HepG2 (cell line): Measurements from ENCODE around the gene SLC11A1. TPM values are rescaled to one million over a fixed set of nuclear protein-coding genes. Genes with fewer than 3 reads are reported as not detected.

Experiments
- AGO2 ChIP-seq: fragments of 200-400 bp; formaldehyde crosslinking; optimal IDR thresholded peaks from 2 replicates; pipeline ENCODE3; 2017; ENCODE audit warnings: mild to moderate bottlenecking, low read depth, low read length, moderate library complexity
- AHR ChIP-seq: IDR thresholded peaks from 2 replicates; pipeline ENCODE4 v1.6.1; 2018; ENCODE audit warnings: missing genetic modification reagents, missing compliant biosample characterization
- CEBPB ChIP-seq: IDR thresholded peaks from 2 replicates; pipeline ENCODE4 v1.6.1; 2011; ENCODE audit warnings: low read depth, low read length, improper control_type of control experiment, borderline replicate concordance
- GRHL1 ChIP-seq: sonication (generic); formaldehyde crosslinking; conservative IDR thresholded peaks from 2 replicates; pipeline ENCODE4 v1.8.0; 2022; ENCODE audit warnings: missing genetic modification reagents
- HIC2 ChIP-seq: sonication (generic); formaldehyde crosslinking; IDR thresholded peaks from 2 replicates; pipeline ENCODE4 v1.9.0; 2022; ENCODE audit warnings: low read depth, missing genetic modification reagents
- KDM1A ChIP-seq: IDR thresholded peaks from 2 replicates; pipeline ENCODE4 v1.6.1; 2016; ENCODE audit warnings: missing compliant biosample characterization
- NBN ChIP-seq: fragments of 450-650 bp; conservative IDR thresholded peaks from 2 replicates; pipeline ENCODE4 v1.6.1; 2017
- SMARCE1 ChIP-seq: fragments of 450-650 bp; IDR thresholded peaks from 2 replicates; pipeline ENCODE4 v1.6.1; 2017; ENCODE audit warnings: borderline replicate concordance
- ZBTB10 ChIP-seq: sonication (generic); formaldehyde crosslinking; IDR thresholded peaks from 2 replicates; pipeline ENCODE4 v1.4.0; 2020; ENCODE audit warnings: missing genetic modification reagents, borderline replicate concordance
- ZBTB7A ChIP-seq: sonication (generic); formaldehyde crosslinking; IDR thresholded peaks from 2 replicates; pipeline ENCODE4 v1.8.0; 2022; ENCODE audit warnings: mild to moderate bottlenecking, missing genetic modification reagents
- ZHX1 ChIP-seq: sonication (generic); formaldehyde crosslinking; IDR thresholded peaks from 2 replicates; pipeline ENCODE4 v1.8.1; 2022; ENCODE audit warnings: low read depth, mild to moderate bottlenecking, missing genetic modification reagents
- ZNF143 ChIP-seq: sonication (generic); formaldehyde crosslinking; IDR thresholded peaks from 2 replicates; pipeline ENCODE4 v1.4.0; 2020; ENCODE audit warnings: missing genetic modification reagents
- ZNF34 ChIP-seq: sonication (generic); formaldehyde crosslinking; IDR thresholded peaks from 2 replicates; pipeline ENCODE4 v1.4.0; 2020; ENCODE audit warnings: mild to moderate bottlenecking, missing genetic modification reagents, borderline replicate concordance
- ZNF484 ChIP-seq: sonication (generic); formaldehyde crosslinking; IDR thresholded peaks from 2 replicates; pipeline ENCODE4 v1.5.1; 2020; ENCODE audit warnings: mild to moderate bottlenecking, low read depth, missing genetic modification reagents, borderline replicate concordance
- ZNF503 ChIP-seq: sonication (generic); formaldehyde crosslinking; IDR thresholded peaks from 2 replicates; pipeline ENCODE4 v1.4.0; 2020; ENCODE audit warnings: missing genetic modification reagents
- polyA plus RNA-seq, 8 experiments: library from polyadenylated mRNA; depleted of rRNA in 3 of 8; stranded (reverse) in 7 of 8; unstranded in 1 of 8; fragments of >200 nt; fragmentation: Illumina TruSeq in 4 of 8; extraction: Trizol in 4 of 8; gene quantifications; 2 replicates each; pipeline versions ENCODE4 v1.2.1 to v1.2.3, GENCODE V29; 2011 to 2016; ENCODE audit warnings: low read depth in 4 of 8, missing spikeins in 1 of 8, mixed read lengths in 1 of 8; ENCODE audit not compliant: insufficient read depth in 1 of 8
- total RNA-seq, 5 experiments: library from RNA; depleted of rRNA; stranded (reverse); fragments of >200 nt; fragmentation: Illumina TruSeq; extraction: Trizol; gene quantifications; 2 replicates each; pipeline ENCODE4 v1.2.3, GENCODE V29; 2016; ENCODE audit warnings: low read depth in 1 of 5

SLC11A1 gene
- total and polyA plus RNA-seq, 2 of the 13 experiments (the other 11 are each of a cell fraction or from before 2014, with no cell fraction given): 0.33 to 2.3 TPM

GRCh38 chr2:218397820-218398436 lies 15.9 kb downstream of the SLC11A1 start (continued):
- TF ChIP-seq GRHL1 (CRISPR knock-in tag) (no peak), NBN (no peak), ZNF143 (CRISPR knock-in tag) (no peak), ZBTB7A (CRISPR knock-in tag) (peak; percentile 76), AHR (no peak; the same call in 1 of the 2 replicates), ZNF34 (CRISPR knock-in tag) (no peak), ZNF503 (CRISPR knock-in tag) (no peak), ZBTB10 (CRISPR knock-in tag) (peak; percentile 83; the same call in 1 of the 2 replicates), CEBPB (no peak), AGO2 (peak; percentile 75), SMARCE1 (no peak), ZNF484 (CRISPR knock-in tag) (peak; percentile 71; the same call in 1 of the 2 replicates), KDM1A (peak; percentile 99), HIC2 (CRISPR knock-in tag) (peak; percentile 53; the same call in 1 of the 2 replicates), ZHX1 (CRISPR knock-in tag) (no peak; the same call in 1 of the 2 replicates)
